Inferior parietal cortex (tissue), 1 donor: ENCODE measurements around the gene PCSK4.
"Not testable (repeated sequence)": the region's sequence is repeated elsewhere in the genome, so short reads cannot be mapped to it uniquely, and the experiment has no call there.

Source experiments
- DNase-seq: peaks from one replicate; pipeline ENCODE4 v3.0.0-alpha.2; 2016; ENCODE audit errors: extremely low spot score

PCSK4 gene

GRCh38 chr19:1490311-1491113, at the start of gene PCSK4:
PCSK4 (minus strand) TSS chr19:1490350; CDS start chr19:1490346, 4 bp downstream.
- peak; percentile 95 for DNase-seq

DNA sequence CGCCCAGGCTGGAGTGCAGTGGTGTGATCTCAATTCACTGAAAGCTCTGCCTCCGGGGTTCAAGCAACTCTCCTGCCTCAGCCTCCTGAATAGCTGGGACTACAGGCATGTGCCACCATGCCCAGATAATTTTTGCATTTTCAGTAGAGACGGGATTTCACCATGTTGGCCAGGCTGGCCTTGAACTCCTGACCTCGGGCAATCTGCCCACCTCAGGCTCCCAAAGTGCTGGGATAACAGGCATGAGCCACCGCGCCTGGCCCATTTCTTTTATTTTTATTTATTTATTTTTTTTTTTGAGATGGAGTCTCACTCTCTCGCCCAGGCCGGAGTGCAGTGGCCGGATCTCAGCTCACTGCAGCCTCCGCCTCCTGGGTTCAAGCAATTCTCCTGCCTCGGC, 49.6 kb upstream of the PCSK4 start:
- not testable (repeated sequence) for DNase-seq

GRCh38 chr19:1538978-1539377, 48.8 kb upstream of the PCSK4 start:
- DNase-seq = no peak

GRCh38 chr19:1535699-1536098, 45.5 kb upstream of the PCSK4 start:
- DNase-seq = not testable (repeated sequence)

GRCh38 chr19:1534972-1535371, 44.8 kb upstream of the PCSK4 start:
- DNase-seq = no peak

DNA sequence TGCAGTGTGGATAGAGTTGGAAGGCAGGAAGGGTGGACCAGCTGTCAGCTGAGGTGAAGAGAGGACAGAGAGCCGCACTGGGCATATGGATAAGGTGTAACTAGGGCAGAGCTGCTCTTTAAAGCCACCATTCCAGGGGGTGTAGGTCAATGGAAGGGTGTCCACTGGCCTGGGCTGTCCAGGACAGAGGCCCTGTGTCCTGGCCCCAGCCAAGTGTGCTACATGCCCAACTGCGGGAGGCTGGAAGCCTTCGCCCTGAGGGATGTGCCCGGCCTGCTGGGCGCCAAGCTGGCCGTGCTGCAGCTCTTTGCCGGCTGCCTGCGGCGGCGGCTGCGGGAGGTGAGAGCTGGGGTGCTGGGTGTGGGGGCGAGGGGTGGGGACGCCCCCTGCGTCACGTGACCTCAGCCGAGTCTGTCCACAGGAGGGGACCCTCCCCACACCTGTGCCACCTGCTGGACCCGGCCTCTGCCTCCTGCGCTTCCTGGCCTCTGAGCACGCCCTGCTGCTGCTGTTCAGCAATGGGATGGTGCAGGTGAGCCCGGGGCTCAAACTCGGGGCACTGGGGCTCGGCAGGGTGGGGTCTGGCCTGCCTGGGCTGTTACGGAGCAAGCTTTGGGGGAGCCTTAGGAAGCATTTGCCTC, 43.5 kb upstream of the PCSK4 start:
- no peak for DNase-seq

DNA sequence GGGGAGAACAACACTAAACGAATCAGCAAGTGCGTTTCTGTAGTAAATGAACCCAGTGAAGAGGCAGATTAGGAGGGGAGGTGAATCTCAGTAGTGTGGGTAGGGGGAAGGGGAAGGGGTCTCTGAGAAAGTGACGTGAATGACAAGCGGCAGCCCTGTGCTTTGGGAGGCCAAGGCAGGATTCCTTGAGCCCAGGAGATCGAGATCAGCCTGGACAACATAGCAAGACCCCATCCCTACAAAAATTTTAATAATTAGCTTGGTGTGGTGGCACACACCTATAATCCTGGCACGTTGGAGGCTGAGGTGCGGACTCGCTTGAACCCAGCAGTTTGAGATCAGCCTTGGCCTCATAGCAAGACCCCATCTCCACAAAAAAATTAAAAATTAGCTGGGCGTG, 41.9 kb upstream of the PCSK4 start:
- DNase-seq = no peak

- no peak for DNase-seq
These were observed 41.4 kb upstream of the PCSK4 start for GRCh38 chr19:1531587-1531986.

DNA sequence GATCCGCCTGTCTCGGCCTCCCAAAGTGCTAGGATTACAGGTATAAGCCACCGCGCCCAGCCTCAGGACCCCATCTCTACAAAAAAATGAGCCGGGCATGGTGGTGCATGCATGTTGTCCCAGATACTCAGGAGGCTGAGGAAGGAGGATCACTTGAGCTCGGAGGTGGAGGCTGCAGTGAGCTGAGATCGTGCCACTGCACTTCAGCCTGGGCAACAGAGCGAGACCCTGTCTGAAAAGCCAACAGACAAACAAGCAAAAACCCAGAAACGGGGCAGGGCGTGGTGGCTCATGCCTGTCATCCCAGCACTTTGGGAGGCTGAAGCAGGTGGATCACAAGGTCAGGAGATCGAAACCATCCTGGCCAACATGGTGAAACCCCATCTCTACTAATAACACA, 40.7 kb upstream of the PCSK4 start:
- DNase-seq = not testable (repeated sequence)

DNA sequence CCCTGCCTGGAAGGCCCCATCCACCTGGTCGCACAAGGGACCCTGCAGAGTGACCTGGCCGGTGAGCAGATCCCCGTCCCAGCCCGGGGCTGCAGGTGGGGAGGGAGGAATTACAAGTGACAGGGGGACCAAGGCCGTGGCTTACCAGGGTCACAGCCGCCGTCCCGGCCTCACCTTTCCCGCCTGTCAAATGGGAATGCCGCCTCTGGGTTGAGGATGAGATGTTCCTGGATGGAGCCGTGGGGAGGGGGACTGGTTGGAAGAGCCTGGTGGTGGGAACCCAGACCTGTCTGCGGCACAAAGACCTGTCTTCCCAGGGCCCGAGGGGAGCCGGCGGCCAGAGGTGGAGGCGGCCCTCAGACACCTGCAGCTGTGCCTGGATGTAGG, 39.3 kb upstream of the PCSK4 start:
- DNase-seq = no peak

DNA sequence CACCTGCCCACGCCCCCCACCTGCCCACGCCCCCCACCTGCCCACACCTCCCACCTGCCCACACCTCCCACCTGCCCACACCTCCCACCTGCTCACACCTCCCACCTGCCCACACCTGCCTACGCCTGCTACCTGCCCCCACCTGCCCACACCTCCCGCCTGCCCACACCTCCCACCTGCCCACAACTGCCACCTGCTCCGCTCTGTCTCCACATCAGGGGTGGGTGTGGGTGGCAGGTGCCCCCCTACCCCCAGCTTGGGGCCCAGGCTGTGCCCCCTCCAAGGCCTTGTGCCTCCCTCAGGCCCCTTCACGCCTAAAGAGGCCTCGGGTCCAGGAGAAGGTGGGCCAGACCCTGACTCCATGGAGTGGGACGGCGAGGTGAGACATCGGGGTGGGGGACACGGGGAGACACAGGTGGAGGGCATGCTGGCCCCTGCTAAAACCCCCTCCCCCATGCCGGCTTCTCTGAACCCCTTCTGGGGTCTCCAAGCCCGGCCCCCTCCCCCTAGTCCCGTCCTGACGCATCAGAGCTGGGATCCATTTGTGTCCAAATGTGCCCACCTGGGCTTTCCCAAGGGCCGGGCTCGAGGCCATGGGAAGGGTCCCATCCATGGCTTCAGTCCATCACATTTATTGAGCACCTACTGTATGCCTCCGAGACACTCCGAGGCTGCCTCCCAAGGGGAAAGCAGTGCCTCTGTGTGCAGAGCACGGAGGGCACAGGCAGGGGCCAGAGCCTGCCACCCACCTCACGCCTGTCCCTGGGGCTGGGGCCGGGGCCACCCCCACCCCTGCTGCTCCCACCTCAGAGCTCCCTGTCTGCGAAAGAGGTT, 38.7 kb upstream of the PCSK4 start:
- DNase-seq = no peak

DNA sequence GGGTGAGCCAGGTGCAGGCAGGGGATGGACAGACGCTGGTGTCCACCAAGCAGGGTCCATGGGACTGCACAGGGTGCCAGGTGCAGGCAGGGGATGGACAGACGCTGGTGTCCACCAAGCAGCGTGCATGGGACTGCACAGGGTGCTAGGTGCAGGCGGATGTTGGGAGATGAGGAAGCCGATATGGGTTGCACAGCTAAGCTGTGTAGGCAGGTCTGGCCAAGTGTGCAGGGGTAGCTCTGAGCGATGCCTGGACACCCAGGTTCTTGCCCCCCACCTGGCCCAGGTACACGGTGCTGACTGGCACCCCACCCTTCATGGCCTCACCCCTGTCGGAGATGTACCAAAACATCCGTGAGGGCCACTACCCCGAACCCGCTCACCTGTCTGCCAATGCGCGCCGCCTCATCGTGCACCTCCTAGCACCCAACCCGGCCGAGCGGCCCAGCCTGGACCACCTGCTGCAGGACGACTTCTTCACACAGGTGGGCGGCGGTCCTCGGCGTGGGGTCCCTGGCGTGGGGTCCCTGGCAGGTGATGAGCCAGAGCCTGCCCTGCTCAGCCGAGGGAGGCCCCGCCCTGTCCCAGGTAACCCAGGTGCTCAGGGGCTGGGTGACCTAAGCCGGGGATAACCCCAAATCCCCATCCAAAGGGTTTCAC, 37.6 kb upstream of the PCSK4 start:
- DNase-seq = no peak

DNA sequence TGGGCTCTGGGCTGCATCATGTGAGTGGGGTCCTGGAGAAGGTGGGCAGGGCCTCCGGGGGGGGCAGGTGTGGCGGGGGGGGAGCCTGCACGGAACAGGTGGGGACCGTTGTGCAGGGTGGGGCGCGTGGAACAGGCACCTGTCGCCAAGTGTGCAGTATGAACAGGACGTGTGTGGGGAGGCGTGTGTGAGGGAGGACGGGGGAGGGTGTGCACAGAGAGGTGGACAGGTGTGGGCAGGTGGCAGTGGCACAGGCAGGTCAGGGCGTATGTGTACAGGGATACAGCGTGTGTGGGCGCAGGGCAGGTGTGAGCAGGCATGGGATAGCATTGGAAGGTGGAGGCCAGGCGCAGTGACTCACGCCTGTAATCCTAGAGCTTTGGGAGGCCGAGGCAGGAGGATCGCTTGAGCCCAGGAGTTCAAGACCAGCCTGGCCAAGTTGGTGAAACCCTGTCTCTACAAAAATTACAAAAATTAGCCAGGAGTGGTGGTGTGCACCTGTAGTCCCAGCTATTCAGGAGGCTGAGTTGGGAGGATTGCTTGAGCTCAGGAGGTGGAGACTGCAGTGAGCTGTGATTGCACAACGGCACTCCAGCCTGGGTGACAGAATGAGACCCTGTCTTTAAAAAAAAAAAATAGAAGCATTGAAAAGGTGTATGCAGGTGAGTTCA, 37.0 kb upstream of the PCSK4 start:
- DNase-seq = no peak

DNA sequence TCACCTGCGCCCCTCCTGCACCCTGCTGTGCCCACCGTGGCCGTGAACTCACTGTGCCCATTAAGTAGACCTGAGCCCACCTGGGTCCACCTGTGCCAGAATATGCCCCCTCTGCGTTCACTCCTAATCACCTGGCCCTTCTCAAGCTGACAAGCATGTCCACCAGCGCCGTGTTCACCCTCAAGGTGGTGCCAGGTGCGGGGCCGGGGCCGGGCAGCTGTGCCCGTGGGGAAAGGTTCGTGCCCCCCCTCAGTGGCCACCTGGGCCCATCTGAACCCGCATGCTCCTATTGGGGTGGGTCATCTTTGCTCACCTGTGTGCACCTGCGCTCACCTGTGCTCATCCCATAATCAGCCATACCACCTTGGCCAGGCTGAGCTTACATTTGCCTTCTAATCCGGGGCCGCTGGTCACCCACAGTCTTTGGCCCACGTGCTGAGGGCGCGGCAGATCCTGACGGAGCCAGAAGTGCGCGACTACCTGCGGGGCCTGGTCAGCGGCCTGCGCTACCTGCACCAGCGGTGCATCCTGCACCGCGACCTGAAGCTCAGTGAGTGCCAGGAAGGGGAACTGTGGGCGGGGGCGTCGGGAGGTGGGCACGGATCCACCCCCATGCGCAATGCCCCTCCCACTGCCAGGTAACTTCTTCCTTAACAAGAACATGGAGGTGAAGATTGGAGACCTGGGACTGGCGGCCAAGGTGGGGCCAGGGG, 36.1 kb upstream of the PCSK4 start:
- no peak for DNase-seq

- DNase-seq = no peak
These were observed 35.2 kb upstream of the PCSK4 start for GRCh38 chr19:1525343-1525742.

DNA sequence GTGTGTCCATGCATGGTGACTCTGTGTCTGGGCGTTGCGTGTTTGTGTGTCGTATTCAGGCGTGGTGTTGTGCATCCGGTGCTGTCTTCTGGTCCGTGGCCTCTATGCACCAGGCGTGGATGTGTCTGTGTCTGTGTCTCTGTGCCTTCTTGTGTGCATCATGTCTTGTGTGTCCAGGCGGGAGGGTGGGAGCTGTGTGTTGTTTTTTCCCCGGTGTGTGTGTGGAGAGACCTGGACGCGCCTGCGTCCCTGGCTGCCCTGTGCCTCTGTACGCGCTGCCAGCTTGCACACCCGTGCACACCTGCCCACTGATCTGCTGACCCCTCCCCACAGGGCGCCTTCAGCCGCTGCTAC, 34.8 kb upstream of the PCSK4 start:
- no peak for DNase-seq

- DNase-seq = no peak
These were observed 34.3 kb upstream of the PCSK4 start for GRCh38 chr19:1524287-1524971.

GRCh38 chr19:1523412-1524286, 33.5 kb upstream of the PCSK4 start, which contains the start of gene PLK5:
PLK5 (plus strand) TSS chr19:1524077; CDS start chr19:1526997, 2,920 bp downstream.
- DNase-seq = no peak

DNA sequence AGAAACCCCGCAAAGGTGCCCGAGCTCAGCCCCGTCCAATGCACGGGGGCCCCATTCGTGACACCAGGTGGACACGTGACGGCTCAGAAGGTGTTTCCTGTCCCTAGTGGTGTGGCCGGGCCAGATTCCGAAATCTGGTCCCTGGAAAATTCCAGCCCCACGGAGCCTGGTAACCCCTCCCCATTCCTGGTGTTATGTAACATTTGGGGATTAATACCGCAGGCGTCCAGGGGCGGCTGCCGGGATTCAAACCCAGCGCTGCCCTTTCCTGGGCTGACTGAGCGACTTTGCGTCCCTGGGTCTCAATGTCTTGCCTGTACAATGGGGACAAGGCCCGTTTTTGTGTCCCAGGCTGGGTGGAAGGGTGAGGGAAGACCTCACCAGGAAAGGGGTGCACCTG, 32.7 kb upstream of the PCSK4 start:
- DNase-seq = no peak
